Activated effector memory CD4-positive, alpha-beta T cell treated with Interleukin-2 at 50 U/mL for 16 hours (primary cell): Measurements from ENCODE around the gene TMOD4.

Source experiments
- DNase-seq: peaks from one replicate; pipeline ENCODE4 v3.0.0-alpha.2; 2020

Gene TMOD4

DNA sequence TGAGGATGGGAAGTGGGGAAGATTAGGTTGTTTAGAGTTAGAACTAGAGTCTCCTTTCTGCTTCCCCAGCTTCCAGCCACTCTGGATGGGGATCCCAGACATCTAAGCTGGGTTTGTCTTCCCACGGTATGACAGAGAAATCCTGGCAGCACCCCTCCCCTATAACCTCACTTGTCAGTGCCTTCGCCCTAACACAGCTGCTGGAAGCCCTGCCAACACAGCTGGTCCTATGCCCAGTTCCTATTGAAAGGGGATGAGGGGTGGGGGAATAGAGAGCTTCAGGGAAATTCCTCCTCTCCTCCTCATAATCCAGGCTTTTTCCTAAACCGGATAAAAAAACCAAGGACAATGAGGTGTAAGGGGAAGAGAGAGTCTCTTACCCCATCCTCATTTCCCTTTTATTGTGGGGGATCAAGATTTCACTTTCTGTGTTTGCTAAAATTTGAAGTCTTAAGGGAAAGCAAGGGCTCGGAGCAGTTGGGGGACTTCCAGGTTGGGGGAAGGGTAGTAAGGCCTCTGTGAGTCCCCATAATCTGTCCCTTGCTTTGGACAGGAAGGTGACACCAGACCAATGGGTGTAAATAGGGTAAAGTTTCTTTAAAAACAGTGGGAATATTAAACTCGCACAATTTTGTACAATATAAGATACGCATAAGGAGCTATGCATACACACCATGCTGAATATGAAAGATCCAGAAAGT lies 590 bp downstream of the TMOD4 start:
- DNase-seq: no peak

GRCh38 chr1:151171190-151171589 lies 4.6 kb downstream of the TMOD4 start:
- DNase-seq: no peak

- no peak for DNase-seq
These were observed 8.7 kb downstream of the TMOD4 start for GRCh38 chr1:151167116-151167515.

DNA sequence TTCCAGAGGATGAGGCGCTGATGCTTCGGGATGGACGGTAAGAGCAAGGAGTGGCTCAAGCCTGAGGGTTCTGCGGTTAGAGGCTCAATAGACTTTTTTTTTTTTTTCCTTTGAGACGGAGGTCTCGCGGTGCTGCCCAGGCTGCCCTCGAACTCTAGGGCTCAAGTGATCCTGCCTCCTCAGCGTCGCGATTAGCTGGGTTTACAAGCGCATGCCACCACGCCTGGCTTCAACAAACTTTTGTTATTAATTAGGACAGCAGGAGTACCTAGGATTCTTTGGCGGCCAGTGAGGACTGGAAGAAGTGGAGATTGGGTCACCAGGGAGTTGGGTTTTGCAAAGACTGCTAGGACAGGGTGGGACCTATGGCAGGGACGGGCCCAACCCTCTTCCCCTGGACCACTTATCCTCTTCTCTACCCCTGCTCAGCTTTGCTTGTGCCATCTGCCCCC lies 9.2 kb downstream of the TMOD4 start:
- no peak for DNase-seq

DNA sequence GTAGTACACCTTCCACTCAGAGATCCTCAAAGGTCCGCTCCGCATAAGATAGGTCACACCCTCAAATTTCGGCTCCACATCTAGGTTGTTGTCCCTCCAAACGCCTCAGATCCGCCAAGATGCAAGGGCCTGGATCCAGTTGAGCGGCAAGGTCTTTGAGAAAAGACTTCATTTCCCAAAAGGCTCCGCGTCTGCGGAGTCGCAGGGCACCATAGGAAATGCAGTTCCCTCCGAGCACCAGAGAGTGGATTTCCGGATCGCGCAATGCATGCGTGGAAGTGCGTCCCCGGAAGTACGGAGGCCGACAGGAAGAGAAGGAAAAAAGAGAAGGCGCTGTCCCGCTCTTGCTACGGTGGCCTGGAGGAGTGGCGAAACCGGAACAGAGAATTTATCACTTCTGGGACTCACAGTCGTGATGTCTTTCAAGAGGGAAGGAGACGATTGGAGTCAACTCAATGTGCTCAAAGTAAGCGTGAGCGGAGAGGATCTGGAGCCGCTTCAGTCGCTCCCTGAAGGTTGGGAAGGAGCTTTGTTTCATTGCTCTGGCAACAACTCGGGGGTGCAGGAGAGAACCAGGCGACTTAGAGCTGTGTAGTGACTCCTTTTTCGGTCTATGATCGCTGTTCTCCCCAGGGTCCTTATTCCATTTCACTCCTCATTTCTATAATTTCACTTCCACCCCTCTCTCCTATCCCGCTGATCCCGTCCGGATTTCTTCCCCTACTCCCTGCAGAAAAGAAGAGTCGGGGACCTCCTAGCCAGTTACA lies 9.9 kb downstream of the TMOD4 start, which contains the start of the genes LYSMD1 and SCNM1:
Gene LYSMD1 (minus strand): TSS at position 165 of the 767 bp plus-strand sequence. CDS start 644 bp downstream, outside the sequence.
Gene SCNM1 (plus strand): TSS at position 407 of the 767 bp plus-strand sequence. CDS start 9 bp downstream, at position 416.
- DNase-seq: peak; percentile 94

- no peak for DNase-seq
These were observed 10.5 kb downstream of the TMOD4 start for GRCh38 chr1:151165281-151165737.

- no peak for DNase-seq
These were observed 11.0 kb downstream of the TMOD4 start for GRCh38 chr1:151164732-151165280.

- DNase-seq: no peak
These were observed 16.4 kb downstream of the TMOD4 start for GRCh38 chr1:151159373-151159772.

DNA sequence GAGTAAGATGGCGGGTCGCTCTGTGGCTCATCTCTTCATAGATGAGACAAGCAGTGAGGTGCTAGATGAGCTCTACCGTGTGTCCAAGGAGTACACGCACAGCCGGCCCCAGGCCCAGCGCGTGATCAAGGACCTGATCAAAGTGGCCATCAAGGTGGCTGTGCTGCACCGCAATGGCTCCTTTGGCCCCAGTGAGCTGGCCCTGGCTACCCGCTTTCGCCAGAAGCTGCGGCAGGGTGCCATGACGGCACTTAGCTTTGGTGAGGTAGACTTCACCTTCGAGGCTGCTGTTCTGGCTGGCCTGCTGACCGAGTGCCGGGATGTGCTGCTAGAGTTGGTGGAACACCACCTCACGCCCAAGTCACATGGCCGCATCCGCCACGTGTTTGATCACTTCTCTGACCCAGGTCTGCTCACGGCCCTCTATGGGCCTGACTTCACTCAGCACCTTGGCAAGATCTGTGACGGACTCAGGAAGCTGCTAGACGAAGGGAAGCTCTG lies 17.0 kb downstream of the TMOD4 start:
- DNase-seq: no peak

GRCh38 chr1:151158326-151158725 lies 17.5 kb downstream of the TMOD4 start:
- DNase-seq: no peak

GRCh38 chr1:151157067-151157531 lies 18.7 kb downstream of the TMOD4 start:
- DNase-seq: peak; percentile 65

GRCh38 chr1:151156515-151156819 lies 19.3 kb downstream of the TMOD4 start, which contains the start of gene TNFAIP8L2:
TSS of gene TNFAIP8L2 (plus strand) at chr1:151156649. CDS start at chr1:151158698, 2,049 bp downstream.
- peak; percentile 72 for DNase-seq

- no peak for DNase-seq
These were observed 28.1 kb downstream of the TMOD4 start for GRCh38 chr1:151147665-151148064.

- DNase-seq: no peak
These were observed 28.7 kb downstream of the TMOD4 start for GRCh38 chr1:151147132-151147503.

DNA sequence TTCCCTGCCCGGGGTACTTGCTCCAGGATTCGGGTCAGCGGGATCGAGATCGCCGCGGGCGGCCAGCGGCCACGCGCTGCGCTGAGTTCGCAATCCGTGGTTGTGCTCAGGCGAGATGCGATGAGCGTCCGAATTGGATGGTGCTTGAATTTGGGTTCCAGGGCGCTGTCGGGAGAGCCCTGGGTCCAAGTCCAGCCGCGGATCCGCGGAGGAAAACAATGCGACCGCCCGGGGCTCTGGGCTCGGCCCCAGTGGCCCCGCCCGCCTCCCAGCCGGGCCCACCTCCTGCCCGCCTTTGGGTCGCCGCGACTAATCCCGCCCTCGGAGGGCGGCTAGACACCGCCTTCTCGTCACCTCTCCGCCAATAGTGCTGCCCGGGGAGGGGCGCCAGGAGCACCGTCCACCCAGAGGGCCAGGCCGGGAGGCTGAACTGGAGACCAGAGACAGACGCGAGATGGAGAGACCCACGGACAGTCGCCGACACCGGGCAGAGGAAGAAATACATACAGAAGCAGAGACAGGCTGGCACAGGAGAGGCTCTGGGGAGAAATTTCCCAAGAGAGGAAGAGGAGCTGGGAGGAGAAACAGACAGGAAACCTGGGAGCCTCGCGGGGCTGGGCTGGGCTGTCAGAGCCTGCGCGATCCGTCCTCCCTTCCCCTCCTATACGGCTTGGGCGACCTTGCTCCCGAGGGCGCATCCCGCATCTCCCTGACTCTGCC lies 29.2 kb downstream of the TMOD4 start, which contains the start of gene SEMA6C:
Gene SEMA6C (minus strand): TSS at position 220 of the 720 bp plus-strand sequence. CDS start 4,010 bp downstream, outside the sequence.
- peak; percentile 83 for DNase-seq

DNA sequence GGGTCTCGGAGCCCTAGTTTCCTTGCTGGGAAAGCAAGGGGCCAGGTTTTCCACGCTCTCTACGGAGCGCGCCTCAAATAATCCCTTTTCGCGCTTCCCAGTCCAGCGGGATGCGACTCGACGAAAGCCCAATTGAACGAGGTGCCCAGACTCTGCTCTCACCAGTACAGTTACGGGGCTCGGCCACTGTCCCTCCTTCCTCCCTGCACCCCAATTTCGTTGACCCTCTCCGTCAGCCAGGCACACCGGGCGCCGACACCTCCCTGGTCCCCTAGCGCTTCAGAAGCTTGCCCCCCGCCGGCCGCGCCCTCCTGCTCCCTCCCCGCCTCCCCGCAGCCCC lies 29.7 kb downstream of the TMOD4 start:
- DNase-seq: no peak

DNA sequence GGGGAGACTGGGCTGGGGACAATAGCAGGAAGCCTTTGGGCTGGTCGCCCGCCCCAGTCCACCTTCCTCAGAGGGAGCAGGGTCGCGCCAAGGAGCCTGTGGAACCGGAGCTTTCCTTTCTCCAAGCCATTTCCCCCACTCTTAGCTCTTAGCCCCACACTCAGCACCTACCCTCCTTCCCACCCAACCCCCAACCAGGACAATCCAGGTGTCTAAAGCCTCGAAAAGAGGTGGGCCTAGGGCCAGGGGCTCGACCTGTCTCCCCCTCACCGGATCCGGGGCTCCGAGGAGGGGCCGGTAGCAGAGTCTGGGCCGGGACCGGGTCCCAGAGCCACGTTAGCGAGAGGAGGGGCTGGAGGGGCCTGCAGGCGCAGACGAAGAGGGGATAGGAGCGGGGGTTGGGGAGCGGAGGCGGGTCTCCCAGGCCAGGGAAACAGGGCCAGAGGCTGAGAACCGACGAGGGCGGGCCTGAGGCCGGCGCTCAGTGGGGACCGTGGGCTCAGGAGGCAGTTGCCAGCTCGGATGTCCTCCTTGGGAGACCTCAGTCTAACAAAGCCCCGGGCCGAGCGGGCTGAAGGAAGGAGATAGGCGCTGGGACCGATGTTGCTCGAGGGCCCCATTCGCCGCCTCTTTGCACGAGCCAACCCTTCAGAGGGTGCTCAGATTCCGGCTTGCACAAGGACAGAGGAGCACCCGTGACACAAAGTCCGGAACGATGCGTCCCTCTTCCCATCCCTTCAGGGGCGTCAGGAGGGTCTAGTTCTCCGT lies 30.3 kb downstream of the TMOD4 start:
- no peak for DNase-seq

DNA sequence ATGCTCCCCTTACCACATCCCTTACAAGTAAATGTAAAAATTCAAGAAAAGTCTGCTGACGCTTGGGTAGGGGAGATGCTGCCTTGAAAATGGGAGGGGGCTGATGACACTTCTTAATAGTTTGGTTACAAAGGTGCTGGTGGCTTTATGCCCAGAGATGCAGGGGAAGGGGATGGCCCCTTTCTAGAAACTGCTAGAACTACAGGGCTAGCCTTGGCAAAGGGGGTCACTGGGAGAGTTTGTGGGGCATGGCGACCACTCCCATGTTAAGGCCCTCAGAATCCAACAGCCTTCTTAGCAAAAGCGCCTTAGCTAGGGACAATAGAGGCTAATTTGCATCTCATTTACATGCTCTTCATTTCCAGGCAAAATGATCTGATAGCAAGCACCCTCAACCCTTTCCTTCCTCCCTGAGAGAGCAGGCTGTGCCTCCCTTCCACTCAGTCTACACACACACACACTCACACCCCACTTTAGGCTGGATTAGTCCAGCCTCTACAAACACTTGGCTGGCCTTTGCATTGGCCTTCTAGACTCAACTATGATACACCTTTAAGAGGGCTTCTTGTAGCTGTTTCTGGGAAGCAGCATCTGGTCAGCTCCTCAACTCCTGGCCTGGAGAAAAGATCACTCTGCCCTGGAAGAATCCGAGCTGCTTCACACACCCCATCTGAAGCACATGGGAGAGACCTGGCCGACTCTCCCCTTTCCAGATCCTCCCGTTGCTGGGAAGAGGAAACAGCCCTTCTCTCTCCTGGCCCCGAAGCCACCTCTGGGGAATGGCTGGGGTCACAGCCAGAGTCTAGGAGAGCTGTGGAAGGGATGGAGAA lies 31.1 kb downstream of the TMOD4 start:
- no peak for DNase-seq

DNA sequence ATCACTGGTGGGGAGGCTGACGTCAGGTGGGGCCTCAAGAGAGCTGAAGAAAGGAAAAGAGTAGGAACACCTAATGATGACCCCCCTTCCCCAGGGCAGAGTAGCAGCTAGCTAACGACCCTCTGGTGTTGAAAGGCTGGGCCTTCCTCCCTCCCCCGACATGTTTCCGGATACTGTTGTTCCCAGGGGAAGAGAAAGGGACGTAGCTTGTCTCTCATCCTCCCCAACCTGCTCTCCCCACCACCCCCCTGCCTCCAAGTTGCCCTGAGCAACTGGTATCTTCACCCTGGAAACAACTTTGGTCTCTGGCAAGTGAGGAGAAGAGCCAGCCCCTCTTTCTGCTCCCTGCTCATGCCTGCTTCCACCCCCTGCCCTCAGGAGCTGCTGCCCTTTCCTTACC lies 31.8 kb downstream of the TMOD4 start:
- DNase-seq: no peak

- no peak for DNase-seq
These were observed 32.7 kb downstream of the TMOD4 start for GRCh38 chr1:151143057-151143435.
